Mammary epithelial cell (primary cell): ENCODE results near the gene AMDHD1.

Source experiments
- EZH2 ChIP-seq: IDR thresholded peaks from 2 replicates; pipeline ENCODE4 v1.6.1; 2012; ENCODE audit warnings: low read length, inconsistent platforms, borderline replicate concordance
- TF ChIP-seq, protein P1 (sequence below), 2 donors: IDR thresholded peaks in 1 of 2; conservative IDR thresholded peaks in 1 of 2; 2 replicates each; pipeline ENCODE4 v1.5.1; 2011 to 2012; ENCODE audit warnings: inconsistent platforms in 2 of 2, low read length in 2 of 2, mild to moderate bottlenecking in 2 of 2, control low read depth in 1 of 2, low read depth in 1 of 2; ENCODE audit not compliant: insufficient read depth in 1 of 2; ENCODE audit errors: extremely low read depth in 1 of 2

DNA sequence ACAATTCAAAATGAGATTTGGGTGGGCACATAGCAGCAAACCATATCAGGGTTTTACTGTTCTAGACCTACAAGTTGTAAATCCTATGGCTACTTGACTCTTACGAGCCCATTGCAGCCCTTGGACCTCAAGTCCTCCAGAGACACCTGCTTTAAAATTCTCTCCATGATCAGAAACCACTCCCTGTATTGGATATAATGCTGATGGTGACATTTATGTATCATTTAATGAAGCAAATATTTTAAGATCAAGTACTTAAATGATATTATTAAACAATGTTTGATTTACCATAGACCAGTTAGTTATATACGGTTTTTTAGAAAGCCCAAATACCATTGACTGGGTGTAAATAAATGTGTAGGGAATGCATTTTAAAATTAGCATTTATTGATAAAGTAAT is 24.2 kb downstream of the AMDHD1 start:
- TF ChIP-seq EZH2 = no peak
- TF ChIP-seq, protein P1, sequence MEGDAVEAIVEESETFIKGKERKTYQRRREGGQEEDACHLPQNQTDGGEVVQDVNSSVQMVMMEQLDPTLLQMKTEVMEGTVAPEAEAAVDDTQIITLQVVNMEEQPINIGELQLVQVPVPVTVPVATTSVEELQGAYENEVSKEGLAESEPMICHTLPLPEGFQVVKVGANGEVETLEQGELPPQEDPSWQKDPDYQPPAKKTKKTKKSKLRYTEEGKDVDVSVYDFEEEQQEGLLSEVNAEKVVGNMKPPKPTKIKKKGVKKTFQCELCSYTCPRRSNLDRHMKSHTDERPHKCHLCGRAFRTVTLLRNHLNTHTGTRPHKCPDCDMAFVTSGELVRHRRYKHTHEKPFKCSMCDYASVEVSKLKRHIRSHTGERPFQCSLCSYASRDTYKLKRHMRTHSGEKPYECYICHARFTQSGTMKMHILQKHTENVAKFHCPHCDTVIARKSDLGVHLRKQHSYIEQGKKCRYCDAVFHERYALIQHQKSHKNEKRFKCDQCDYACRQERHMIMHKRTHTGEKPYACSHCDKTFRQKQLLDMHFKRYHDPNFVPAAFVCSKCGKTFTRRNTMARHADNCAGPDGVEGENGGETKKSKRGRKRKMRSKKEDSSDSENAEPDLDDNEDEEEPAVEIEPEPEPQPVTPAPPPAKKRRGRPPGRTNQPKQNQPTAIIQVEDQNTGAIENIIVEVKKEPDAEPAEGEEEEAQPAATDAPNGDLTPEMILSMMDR (conservative IDR thresholded peaks at IDR 0.05 in 1 of 2, IDR thresholded peaks at IDR 0.05 in 1 of 2; ENCODE audit: extremely low read depth in 1 of 2, insufficient read depth in 1 of 2, low read depth in 1 of 2, low read length in 2 of 2) = no peak
